Measurements from ENCODE around the gene PPP1R3F. TPM values are rescaled to one million over a fixed set of nuclear protein-coding genes. Genes with fewer than 3 reads are reported as not detected.

Gene PPP1R3F
- total and polyA plus RNA-seq, 8 donors, result 1.4 to 20.4 (median 4.8) TPM

GRCh38 chrX:49284212-49284611 is 14.6 kb downstream of the PPP1R3F start:
- Histone ChIP-seq H3K9me3 (no peaks in the 10 kb centered on the region), H3K4me3 (no peak overlapping the region), H3K27me3 (peaks cover 0 to 8% (median 0%) of the 10 kb centered on the region in 3 donors), H3K27ac (no peak overlapping the region), H3K36me3 (peaks cover 0 to 12% (median 5%) of the 10 kb centered on the region in 4 donors), H3K4me1 (peaks cover 0 to 5% (median 0%) of the 10 kb centered on the region in 4 donors)
- TF ChIP-seq POLR2A (IDR thresholded peaks at IDR 0.05) (no peak), CTCF (IDR thresholded peaks at IDR 0.05) (no peak), EP300 (IDR thresholded peaks at IDR 0.05) (no peak), POLR2AphosphoS5 (IDR thresholded peaks at IDR 0.05) (no peak)
- WGBS, 5 donors, result 73 to 100% (median 82%) methylated on average over 2 to 3 of the region's 3 CpGs
- intact Hi-C loops (cut with DNase I; ENCODE audit: low total_unique reads), result loop anchor here (10.0 kb wide), 1 partner anchor 481 kb away; no protein-coding TSS in a partner anchor
- DNase-seq, result no peak

GRCh38 chrX:49286136-49286535 is 16.5 kb downstream of the PPP1R3F start:
- no peak for TF ChIP-seq POLR2AphosphoS5 (IDR thresholded peaks at IDR 0.05)
- no peak for TF ChIP-seq EP300 (IDR thresholded peaks at IDR 0.05)
- no peak for TF ChIP-seq POLR2A (IDR thresholded peaks at IDR 0.05)
- TF ChIP-seq CTCF (IDR thresholded peaks at IDR 0.05), result no peak
- no peak for DNase-seq
- intact Hi-C loops (cut with DNase I; ENCODE audit: low total_unique reads), result loop anchor here (10.0 kb wide), 1 partner anchor 479 kb away; no protein-coding TSS in a partner anchor
- H3K27ac ChIP-seq, result no peak overlapping the region
- peaks cover 0 to 12% (median 5%) of the 10 kb centered on the region in 4 donors for H3K36me3 ChIP-seq
- 85 to 96% (median 90%) methylated on average over 4 to 18 of the region's 18 CpGs for WGBS, 5 donors
- no peak overlapping the region for H3K4me3 ChIP-seq
- no peaks in the 10 kb centered on the region for H3K9me3 ChIP-seq
- H3K4me1 ChIP-seq, result peaks cover 0 to 5% (median 0%) of the 10 kb centered on the region in 4 donors
- peaks cover 0 to 16% (median 0%) of the 10 kb centered on the region in 3 donors for H3K27me3 ChIP-seq

- TF ChIP-seq POLR2AphosphoS5 (IDR thresholded peaks at IDR 0.05), result no peak
- no peak for TF ChIP-seq EP300 (IDR thresholded peaks at IDR 0.05)
- no peak for TF ChIP-seq CTCF (IDR thresholded peaks at IDR 0.05)
- no peak for TF ChIP-seq POLR2A (IDR thresholded peaks at IDR 0.05)
- Histone ChIP-seq H3K4me1 (peaks cover 0 to 5% (median 0%) of the 10 kb centered on the region in 4 donors), H3K27me3 (peaks cover 0 to 19% (median 0%) of the 10 kb centered on the region in 3 donors), H3K27ac (no peak overlapping the region), H3K9me3 (no peaks in the 10 kb centered on the region), H3K36me3 (peaks cover 0 to 12% (median 5%) of the 10 kb centered on the region in 4 donors), H3K4me3 (no peak overlapping the region)
- no peak for DNase-seq
- intact Hi-C loops (cut with DNase I; ENCODE audit: low total_unique reads), result loop anchor here (10.0 kb wide), 1 partner anchor 478 kb away; no protein-coding TSS in a partner anchor
- 57 to 100% (median 68%) methylated on average over 1 to 4 of the region's 4 CpGs for WGBS, 5 donors
Observed at GRCh38 chrX:49286581-49286980, 17.0 kb downstream of the PPP1R3F start.

- 74 to 100% (median 92%) methylated on average over 1 of the region's 1 CpG for WGBS, 5 donors
- Histone ChIP-seq H3K36me3 (peaks cover 0 to 12% (median 5%) of the 10 kb centered on the region in 4 donors), H3K9me3 (no peaks in the 10 kb centered on the region), H3K4me1 (peaks cover 0 to 2% (median 0%) of the 10 kb centered on the region in 4 donors), H3K4me3 (no peak overlapping the region), H3K27ac (no peak overlapping the region), H3K27me3 (peaks cover 0 to 23% (median 0%) of the 10 kb centered on the region in 3 donors)
- no peak for DNase-seq
- no peak for TF ChIP-seq POLR2A (IDR thresholded peaks at IDR 0.05)
- no peak for TF ChIP-seq CTCF (IDR thresholded peaks at IDR 0.05)
- no peak for TF ChIP-seq EP300 (IDR thresholded peaks at IDR 0.05)
- no peak for TF ChIP-seq POLR2AphosphoS5 (IDR thresholded peaks at IDR 0.05)
- intact Hi-C loops (cut with DNase I; ENCODE audit: low total_unique reads), result loop anchor here (10.0 kb wide), 1 partner anchor 477 kb away; no protein-coding TSS in a partner anchor
Observed at GRCh38 chrX:49287665-49288064, 18.1 kb downstream of the PPP1R3F start.

All from stomach (tissue), 9 donors.